Activated CD4-positive, CD25-positive, alpha-beta regulatory T cell (primary cell): ENCODE measurements around the gene TREML2.

Experiments used
- DNase-seq, 4 experiments: peaks; one replicate each; lab custom pipeline; 2025; lab: John Stamatoyannopoulos, UW

Gene TREML2

GRCh38 chr6:41177287-41177686 is 23.7 kb downstream of the TREML2 start:
- DNase-seq: no peak

- no peak for DNase-seq
These were observed 24.8 kb downstream of the TREML2 start for GRCh38 chr6:41176189-41176588.

GRCh38 chr6:41175084-41175483 is 25.9 kb downstream of the TREML2 start:
- DNase-seq: no peak

GRCh38 chr6:41174610-41175009 is 26.3 kb downstream of the TREML2 start:
- no peak for DNase-seq

GRCh38 chr6:41171908-41172307 is 29.0 kb downstream of the TREML2 start:
- DNase-seq: no peak

GRCh38 chr6:41170547-41171160 is 30.3 kb downstream of the TREML2 start:
- no peak for DNase-seq

- no peak for DNase-seq
These were observed 33.6 kb downstream of the TREML2 start for GRCh38 chr6:41167173-41167963.

GRCh38 chr6:41164551-41165120 is 36.3 kb downstream of the TREML2 start:
- DNase-seq: no peak

- no peak for DNase-seq
These were observed 37.6 kb downstream of the TREML2 start for GRCh38 chr6:41163419-41163717.

GRCh38 chr6:41162687-41163418 is 38.1 kb downstream of the TREML2 start, which contains the start of gene TREM2:
Gene TREM2 (minus strand): TSS chr6:41163116. CDS start chr6:41163082, 34 bp downstream.
- DNase-seq: no peak

- no peak for DNase-seq
These were observed 38.9 kb downstream of the TREML2 start for GRCh38 chr6:41161851-41162552.

- no peak for DNase-seq
These were observed 39.6 kb downstream of the TREML2 start for GRCh38 chr6:41161380-41161779.

GRCh38 chr6:41160933-41161332 is 40.0 kb downstream of the TREML2 start:
- DNase-seq: no peak

GRCh38 chr6:41159415-41160082 is 41.4 kb downstream of the TREML2 start:
- DNase-seq: no peak

GRCh38 chr6:41157323-41157722 is 43.6 kb downstream of the TREML2 start:
- DNase-seq: no peak

GRCh38 chr6:41156771-41157170 is 44.2 kb downstream of the TREML2 start:
- no peak for DNase-seq

GRCh38 chr6:41156001-41156400 is 44.9 kb downstream of the TREML2 start:
- no peak for DNase-seq

GRCh38 chr6:41155132-41155805 is 45.7 kb downstream of the TREML2 start:
- no peak for DNase-seq

GRCh38 chr6:41153992-41154625 is 46.8 kb downstream of the TREML2 start, which contains the start of gene TREML1:
Gene TREML1 (minus strand): TSS chr6:41154347. CDS start chr6:41154288, 59 bp downstream.
- DNase-seq: no peak

GRCh38 chr6:41153451-41153850 is 47.5 kb downstream of the TREML2 start:
- no peak for DNase-seq
